B cell (primary cell): Measurements from ENCODE around the gene NCOA5. TPM values are rescaled to one million over a fixed set of nuclear protein-coding genes. Genes with fewer than 3 reads are reported as not detected.

ENCODE experiments used
- ATAC-seq: fragments of 200-7000 bp; cut with Tn5 transposase; one replicate; pipeline ENCODE4 v1.10.0; 2021; ENCODE audit warnings: low read depth, mild to moderate bottlenecking, moderate number of reproducible peaks, moderate library complexity
- CTCF ChIA-PET: fragments of 350-600 bp; sonication (Branson Sonifier 250); formaldehyde crosslinking; loops from one replicate; lab custom pipeline; 2021; ENCODE audit warnings: antibody characterized with exemption, inconsistent platforms; lab: Charles Lee
- POLR2A ChIA-PET: fragments of 350-600 bp; sonication (Branson Sonifier 250); formaldehyde crosslinking; loops from one replicate; lab custom pipeline; 2021; ENCODE audit warnings: antibody characterized with exemption; lab: Charles Lee
- DNase-seq: peaks from one replicate; pipeline ENCODE4 v3.0.0; 2013
- H2AFZ ChIP-seq: 2 replicates; pipeline ENCODE4 v1.6.1; 2012; ENCODE audit warnings: mild to moderate bottlenecking, low read depth, low read length; ENCODE audit not compliant: insufficient read depth, poor library complexity, severe bottlenecking
- H3K27ac ChIP-seq, 2 donors: 1 replicate in 1 of 2; 2 replicates in 1 of 2; pipeline ENCODE4 v1.5.1; 2012 to 2013; ENCODE audit warnings: low read length in 2 of 2, mild to moderate bottlenecking in 2 of 2, moderate library complexity in 1 of 2
- H3K27me3 ChIP-seq, 4 experiments: fragments of 200-600 bp in 1 of 4; sonication (generic) in 1 of 4; replicated peaks in 1 of 4; 1 replicate in 2 of 4; 2 replicates in 2 of 4; pipeline versions ENCODE4 v1.6.1 to v1.7.0; 2013 to 2016; ENCODE audit warnings: low read length in 3 of 4, mild to moderate bottlenecking in 2 of 4, mixed read lengths in 1 of 4, moderate library complexity in 1 of 4; ENCODE audit not compliant: insufficient read depth in 4 of 4, control insufficient read depth in 3 of 4; ENCODE audit errors: control extremely low read depth in 1 of 4
- H3K36me3 ChIP-seq, 2 experiments: replicated peaks in 1 of 2; 1 replicate in 1 of 2; 2 replicates in 1 of 2; pipeline versions ENCODE4 v1.6.1 to v1.7.1; 2013; ENCODE audit warnings: low read length in 1 of 2; ENCODE audit not compliant: insufficient read depth in 2 of 2, control insufficient read depth in 1 of 2; ENCODE audit errors: control extremely low read depth in 1 of 2, extremely low read depth in 1 of 2
- H3K4me1 ChIP-seq, 2 donors: fragments of 200-600 bp in 1 of 2; sonication (generic) in 1 of 2; 1 replicate in 1 of 2; 2 replicates in 1 of 2; pipeline versions ENCODE4 v1.5.1 to v1.6.1; 2013 to 2017; ENCODE audit warnings: low read length in 2 of 2; ENCODE audit not compliant: control insufficient read depth in 2 of 2, insufficient read depth in 2 of 2
- H3K4me2 ChIP-seq: replicated peaks from 2 replicates; pipeline ENCODE3; 2012; ENCODE audit warnings: mild to moderate bottlenecking, low read depth, low read length; ENCODE audit not compliant: poor library complexity, severe bottlenecking
- H3K4me3 ChIP-seq, 5 experiments: fragments of 200-600 bp in 1 of 5; sonication (generic) in 1 of 5; 1 replicate in 3 of 5; 2 replicates in 2 of 5; pipeline versions ENCODE4 v1.5.1 to v1.7.0; 2011 to 2016; ENCODE audit warnings: low read length in 4 of 5, mild to moderate bottlenecking in 4 of 5, low read depth in 2 of 5, control low read depth in 1 of 5, moderate library complexity in 1 of 5; ENCODE audit not compliant: insufficient read depth in 1 of 5; ENCODE audit errors: control extremely low read depth in 1 of 5, extremely low read depth in 1 of 5
- H3K79me2 ChIP-seq: fragments of 200-600 bp; sonication (generic); one replicate; pipeline ENCODE4 v1.6.0; 2016; ENCODE audit warnings: low read length; ENCODE audit not compliant: control insufficient read depth, insufficient read depth
- H3K9ac ChIP-seq: fragments of 200-600 bp; sonication (generic); 2 replicates; pipeline ENCODE4 v1.6.1; 2017; ENCODE audit warnings: mild to moderate bottlenecking, low read length, moderate library complexity
- H3K9me3 ChIP-seq, 3 donors: one replicate each; pipeline versions ENCODE4 v1.6.1 to v1.7.1; 2013; ENCODE audit warnings: low read length in 2 of 3; ENCODE audit not compliant: control insufficient read depth in 2 of 3, insufficient read depth in 1 of 3; ENCODE audit errors: control extremely low read depth in 1 of 3
- H4K20me1 ChIP-seq: 2 replicates; pipeline ENCODE4 v1.6.0; 2012; ENCODE audit warnings: mild to moderate bottlenecking, low read length; ENCODE audit not compliant: insufficient read depth, control insufficient read depth, poor library complexity, severe bottlenecking
- H3K27ac Mint-ChIP-seq: one replicate; pipeline ENCODE4 v1.8.0; 2021; ENCODE audit warnings: mixed read lengths
- H3K27me3 Mint-ChIP-seq: one replicate; pipeline ENCODE4 v1.8.0; 2021; ENCODE audit warnings: mixed read lengths
- H3K4me1 Mint-ChIP-seq: one replicate; pipeline ENCODE4 v1.8.0; 2021; ENCODE audit warnings: mixed read lengths
- H3K4me3 Mint-ChIP-seq: one replicate; pipeline ENCODE4 v1.8.0; 2021; ENCODE audit warnings: mixed read lengths
- H3K9me3 Mint-ChIP-seq: one replicate; pipeline ENCODE4 v1.8.0; 2022; ENCODE audit warnings: mixed read lengths; ENCODE audit not compliant: insufficient read depth
- EZH2 ChIP-seq: IDR thresholded peaks from 2 replicates; pipeline ENCODE4 v1.6.1; 2012; ENCODE audit warnings: borderline replicate concordance, low read depth, mild to moderate bottlenecking, moderate library complexity, low read length; ENCODE audit not compliant: insufficient read depth, poor library complexity, severe bottlenecking
- WGBS: methylation state at CpG from one replicate; pipeline ENCODE4 v1.1.5; 2013; ENCODE audit warnings: missing lambda C conversion rate; ENCODE audit not compliant: insufficient coverage; 5-methylcytosine and 5-hydroxymethylcytosine counted together
- intact Hi-C: fragments of 100-400 bp; cut with micrococcal nuclease; formaldehyde crosslinking; loops from one replicate; pipeline ENCODE4 v1.10.0; 2022
- polyA plus RNA-seq: library from polyadenylated mRNA; depleted of rRNA; stranded (reverse); fragments of >200 nt; gene quantifications from 2 replicates; pipeline ENCODE4 v1.2.3, GENCODE V29; 2012
- total RNA-seq, 2 donors: library from RNA; stranded (reverse); fragments of 120-200 nt in 1 of 2; gene quantifications; 1 replicate in 1 of 2; 2 replicates in 1 of 2; pipeline versions ENCODE4 v1.2.3 to v1.2.4, GENCODE V29; 2013 to 2022
- TF ChIP-seq, protein P1 (sequence below): fragments of 200-600 bp; IDR thresholded peaks from one replicate; pipeline ENCODE4 v1.8.0; 2022; ENCODE audit warnings: antibody characterized with exemption, mild to moderate bottlenecking

NCOA5 gene
- total and polyA plus RNA-seq, 2 donors (not counting 1 experiment from before 2014, with no cell fraction given), result 26.0 to 41.6 TPM

DNA sequence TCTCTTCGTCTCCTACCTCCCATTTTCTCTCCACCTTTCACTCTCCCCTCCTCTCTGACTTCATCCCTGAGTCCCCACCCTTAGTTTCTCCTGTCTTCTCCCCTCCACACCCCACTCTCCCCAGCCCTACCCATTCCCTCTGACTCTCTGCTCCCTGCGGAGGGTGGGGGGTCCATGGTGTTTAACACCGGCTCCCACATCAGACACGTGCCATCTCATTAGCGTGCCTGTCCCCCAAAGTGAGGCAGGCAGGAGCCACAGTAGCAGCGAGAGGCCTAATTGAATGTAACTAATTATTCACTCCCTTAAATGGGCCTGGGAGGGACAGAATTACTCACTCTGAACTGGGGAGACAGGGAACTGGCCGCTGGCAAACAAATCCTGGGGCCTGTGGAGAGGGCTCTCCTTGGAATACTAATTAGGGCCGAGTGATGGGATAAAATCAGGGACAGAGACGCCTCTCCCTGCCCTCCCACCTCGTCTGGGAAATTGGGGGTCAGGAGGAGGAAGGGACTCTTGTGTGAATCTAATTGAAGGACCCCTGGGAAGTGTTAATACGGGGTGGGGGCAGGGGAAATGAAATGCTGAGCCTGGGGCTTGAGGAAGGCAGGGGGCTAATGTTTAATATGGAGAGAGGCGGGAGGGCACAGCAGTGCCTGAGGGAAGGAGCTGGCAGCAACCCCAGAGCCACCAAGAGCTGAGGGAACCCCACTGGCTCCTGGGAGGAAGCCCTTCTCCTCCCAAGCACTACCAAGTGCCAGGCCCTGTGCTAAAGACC is 46.3 kb upstream of the NCOA5 start:
- H3K27ac Mint-ChIP-seq, result peak overlapping the region; percentile 2
- peaks cover 41% of the 10 kb centered on the region for H3K27me3 Mint-ChIP-seq
- Histone ChIP-seq H3K27me3 (peaks cover 0 to 22% (median 7%) of the 10 kb centered on the region in 4 experiments), H3K4me3 (no peak overlapping the region), H3K4me1 (peaks cover 26 to 42% of the 10 kb centered on the region in 2 donors), H3K79me2 (no peaks in the 10 kb centered on the region), H3K4me2 (peak overlapping the region; percentile 11), H3K36me3 (no peaks in the 10 kb centered on the region), H2AFZ (no peak overlapping the region), H3K9me3 (no peaks in the 10 kb centered on the region), H3K27ac (no peak overlapping the region), H4K20me1 (peaks cover 11% of the 10 kb centered on the region), H3K9ac (no peak overlapping the region)
- 74% methylated on average over 4 of the region's 12 CpGs for WGBS
- ChIA-PET CTCF (interaction anchor here (0.7 to 7.8 kb wide), 3 partner anchors 39 to 1388 kb away, joined by 3 to 87 read pairs (median 3); no protein-coding TSS in a partner anchor), POLR2A (interaction anchor here (0.7 kb wide), 1 partner anchor 9 kb away, joined by 4 read pairs; no protein-coding TSS in a partner anchor)
- DNase-seq (no peak), ATAC-seq (no peak)
- H3K4me3 Mint-ChIP-seq, result no peak overlapping the region
- intact Hi-C loops, result no loop called here
- H3K9me3 Mint-ChIP-seq, result no peaks in the 10 kb centered on the region
- TF ChIP-seq, protein P1, sequence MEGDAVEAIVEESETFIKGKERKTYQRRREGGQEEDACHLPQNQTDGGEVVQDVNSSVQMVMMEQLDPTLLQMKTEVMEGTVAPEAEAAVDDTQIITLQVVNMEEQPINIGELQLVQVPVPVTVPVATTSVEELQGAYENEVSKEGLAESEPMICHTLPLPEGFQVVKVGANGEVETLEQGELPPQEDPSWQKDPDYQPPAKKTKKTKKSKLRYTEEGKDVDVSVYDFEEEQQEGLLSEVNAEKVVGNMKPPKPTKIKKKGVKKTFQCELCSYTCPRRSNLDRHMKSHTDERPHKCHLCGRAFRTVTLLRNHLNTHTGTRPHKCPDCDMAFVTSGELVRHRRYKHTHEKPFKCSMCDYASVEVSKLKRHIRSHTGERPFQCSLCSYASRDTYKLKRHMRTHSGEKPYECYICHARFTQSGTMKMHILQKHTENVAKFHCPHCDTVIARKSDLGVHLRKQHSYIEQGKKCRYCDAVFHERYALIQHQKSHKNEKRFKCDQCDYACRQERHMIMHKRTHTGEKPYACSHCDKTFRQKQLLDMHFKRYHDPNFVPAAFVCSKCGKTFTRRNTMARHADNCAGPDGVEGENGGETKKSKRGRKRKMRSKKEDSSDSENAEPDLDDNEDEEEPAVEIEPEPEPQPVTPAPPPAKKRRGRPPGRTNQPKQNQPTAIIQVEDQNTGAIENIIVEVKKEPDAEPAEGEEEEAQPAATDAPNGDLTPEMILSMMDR, result no peak
- TF ChIP-seq EZH2, result no peak
- H3K4me1 Mint-ChIP-seq, result peaks cover 43% of the 10 kb centered on the region

DNA sequence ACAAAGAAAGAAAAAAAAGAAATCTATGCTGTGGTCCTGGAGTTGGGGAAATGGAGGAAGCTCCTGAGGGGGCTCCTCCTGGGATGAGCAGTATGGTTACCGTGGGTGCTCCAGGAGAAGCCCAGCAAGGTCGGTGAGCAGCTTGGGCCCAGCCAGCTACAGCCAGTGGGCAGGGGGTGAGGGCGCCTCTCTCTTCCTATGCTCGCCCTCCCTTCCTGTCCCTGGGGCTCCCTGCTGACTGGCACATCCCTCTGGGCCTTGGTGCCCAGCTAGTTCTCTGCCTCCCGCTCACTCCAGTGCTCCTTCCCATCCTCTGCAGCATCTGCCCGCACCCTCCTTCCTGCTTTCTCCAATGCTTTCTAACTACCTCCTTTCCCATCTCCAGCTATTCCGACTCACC is 45.0 kb upstream of the NCOA5 start:
- CTCF ChIA-PET, result interaction anchor here (0.6 to 7.8 kb wide), 6 partner anchors 10 to 214 kb away, joined by 3 to 87 read pairs (median 4); partner anchors contain the start of gene CD40
- H2AFZ ChIP-seq, result no peak overlapping the region
- no peaks in the 10 kb centered on the region for H3K9me3 Mint-ChIP-seq
- H3K4me1 Mint-ChIP-seq, result peaks cover 47% of the 10 kb centered on the region
- peaks cover 21 to 42% of the 10 kb centered on the region in 2 donors for H3K4me1 ChIP-seq
- H3K79me2 ChIP-seq, result no peaks in the 10 kb centered on the region
- H3K4me3 Mint-ChIP-seq, result no peak overlapping the region
- H3K27ac ChIP-seq, result no peak overlapping the region
- H3K36me3 ChIP-seq, result no peaks in the 10 kb centered on the region
- POLR2A ChIA-PET, result no interaction called here
- no peak overlapping the region for H3K4me2 ChIP-seq
- ATAC-seq (no peak), DNase-seq (no peak)
- no peak overlapping the region for H3K27ac Mint-ChIP-seq
- peaks cover 22% of the 10 kb centered on the region for H4K20me1 ChIP-seq
- H3K9ac ChIP-seq, result no peak overlapping the region
- TF ChIP-seq EZH2, result no peak
- TF ChIP-seq, protein P1, result no peak
- intact Hi-C loops, result loop anchor here (5.0 kb wide), 1 partner anchor 213 kb away; no protein-coding TSS in a partner anchor
- H3K9me3 ChIP-seq, result no peaks in the 10 kb centered on the region
- peaks cover 28% of the 10 kb centered on the region for H3K27me3 Mint-ChIP-seq
- WGBS, result 72% methylated on average over 7 of the region's 7 CpGs
- peaks cover 0 to 10% (median 2%) of the 10 kb centered on the region in 4 experiments for H3K27me3 ChIP-seq
- H3K4me3 ChIP-seq, result no peak overlapping the region
